SU-DHL-6 (cell line): Measurements from ENCODE around the gene RAB2B.

Source experiments
- EZH2phosphoT487 ChIP-seq: fragments of 200-600 bp; sonication (generic), shearing (Covaris generic); conservative IDR thresholded peaks from 2 replicates; pipeline ENCODE4 v1.6.1; 2018; ENCODE audit warnings: mild to moderate bottlenecking, antibody characterized with exemption, low read length, moderate library complexity, mixed read lengths
- TF ChIP-seq, protein P1 (sequence below): fragments of 200-600 bp; sonication (generic); IDR thresholded peaks from one replicate; pipeline ENCODE4 v1.5.1; 2017; ENCODE audit warnings: antibody characterized with exemption, mild to moderate bottlenecking, low read length, moderate library complexity; ENCODE audit not compliant: insufficient read depth, poor library complexity, severe bottlenecking

DNA sequence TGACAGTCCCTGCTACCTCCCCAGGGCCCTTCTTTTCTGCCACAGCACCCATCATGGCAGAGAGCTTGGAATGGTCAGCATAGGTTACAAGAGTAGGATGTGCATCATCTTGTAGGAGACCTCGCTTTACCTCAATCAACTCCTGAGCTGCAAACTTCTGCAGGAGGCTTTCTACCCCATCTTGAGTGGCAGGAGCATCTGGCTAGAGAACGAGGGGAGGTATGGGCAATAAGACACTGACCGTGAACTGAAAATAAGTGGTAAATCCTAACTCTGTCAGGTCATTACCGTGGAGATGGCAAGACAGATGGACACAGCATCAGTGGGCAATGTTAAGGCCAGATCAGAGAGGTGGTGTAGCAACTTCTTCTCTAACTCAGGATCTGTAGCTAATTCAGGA lies 26.6 kb upstream of the RAB2B start:
- TF ChIP-seq, protein P1, sequence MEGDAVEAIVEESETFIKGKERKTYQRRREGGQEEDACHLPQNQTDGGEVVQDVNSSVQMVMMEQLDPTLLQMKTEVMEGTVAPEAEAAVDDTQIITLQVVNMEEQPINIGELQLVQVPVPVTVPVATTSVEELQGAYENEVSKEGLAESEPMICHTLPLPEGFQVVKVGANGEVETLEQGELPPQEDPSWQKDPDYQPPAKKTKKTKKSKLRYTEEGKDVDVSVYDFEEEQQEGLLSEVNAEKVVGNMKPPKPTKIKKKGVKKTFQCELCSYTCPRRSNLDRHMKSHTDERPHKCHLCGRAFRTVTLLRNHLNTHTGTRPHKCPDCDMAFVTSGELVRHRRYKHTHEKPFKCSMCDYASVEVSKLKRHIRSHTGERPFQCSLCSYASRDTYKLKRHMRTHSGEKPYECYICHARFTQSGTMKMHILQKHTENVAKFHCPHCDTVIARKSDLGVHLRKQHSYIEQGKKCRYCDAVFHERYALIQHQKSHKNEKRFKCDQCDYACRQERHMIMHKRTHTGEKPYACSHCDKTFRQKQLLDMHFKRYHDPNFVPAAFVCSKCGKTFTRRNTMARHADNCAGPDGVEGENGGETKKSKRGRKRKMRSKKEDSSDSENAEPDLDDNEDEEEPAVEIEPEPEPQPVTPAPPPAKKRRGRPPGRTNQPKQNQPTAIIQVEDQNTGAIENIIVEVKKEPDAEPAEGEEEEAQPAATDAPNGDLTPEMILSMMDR = no peak
- TF ChIP-seq EZH2phosphoT487 = no peak
